ENCODE results near the gene ATP6V1C2.
"Not testable (repeated sequence)": the region's sequence is repeated elsewhere in the genome, so short reads cannot be mapped to it uniquely, and the experiment has no call there.

The ATP6V1C2 gene

GRCh38 chr2:10790228-10790973 is 69.0 kb downstream of the ATP6V1C2 start:
- DNase-seq: no peak

- no peak for DNase-seq
Observed at GRCh38 chr2:10792001-10792634, 70.7 kb downstream of the ATP6V1C2 start.

- DNase-seq: no peak
Observed at GRCh38 chr2:10792660-10793400, 71.4 kb downstream of the ATP6V1C2 start.

GRCh38 chr2:10793816-10794215 is 72.4 kb downstream of the ATP6V1C2 start:
- no peak for DNase-seq

GRCh38 chr2:10794876-10795275 is 73.4 kb downstream of the ATP6V1C2 start:
- no peak for DNase-seq

GRCh38 chr2:10795508-10796046 is 74.1 kb downstream of the ATP6V1C2 start:
- no peak for DNase-seq

- DNase-seq: no peak
Observed at GRCh38 chr2:10796703-10797102, 75.3 kb downstream of the ATP6V1C2 start.

- DNase-seq: no peak
Observed at GRCh38 chr2:10798783-10799182, 77.4 kb downstream of the ATP6V1C2 start.

- DNase-seq: no peak
Observed at GRCh38 chr2:10800163-10800562, 78.7 kb downstream of the ATP6V1C2 start.

- no peak for DNase-seq
Observed at GRCh38 chr2:10802657-10803056, 81.2 kb downstream of the ATP6V1C2 start.

GRCh38 chr2:10805990-10806389 is 84.6 kb downstream of the ATP6V1C2 start:
- not testable (repeated sequence) for DNase-seq

- no peak for DNase-seq
Observed at GRCh38 chr2:10806543-10806942, 85.1 kb downstream of the ATP6V1C2 start.

GRCh38 chr2:10810202-10811161 is 89.1 kb downstream of the ATP6V1C2 start:
- no peak for DNase-seq

GRCh38 chr2:10811517-10811916 is 90.1 kb downstream of the ATP6V1C2 start:
- DNase-seq: no peak

GRCh38 chr2:10812362-10813162 is 91.1 kb downstream of the ATP6V1C2 start, which contains the start of gene PDIA6:
PDIA6 (minus strand) TSS chr2:10812785; CDS start chr2:10812696, 89 bp downstream.
- DNase-seq: peak; percentile 92

- DNase-seq: peak; percentile 76
Observed at GRCh38 chr2:10813163-10814138, 92.0 kb downstream of the ATP6V1C2 start.

- no peak for DNase-seq
Observed at GRCh38 chr2:10814142-10814541, 92.7 kb downstream of the ATP6V1C2 start.

GRCh38 chr2:10814571-10815331 is 93.3 kb downstream of the ATP6V1C2 start:
- DNase-seq: peak; percentile 13

GRCh38 chr2:10817413-10817812 is 96.0 kb downstream of the ATP6V1C2 start:
- DNase-seq: no peak

Measured in NCI-H2227 treated with DMSO at 0.1 percent for 48 hours (cell line).